Right renal cortex interstitium (tissue), 3 donors: Measurements from ENCODE around the gene C7orf57. TPM values are rescaled to one million over a fixed set of nuclear protein-coding genes. Genes with fewer than 3 reads are reported as not detected.
A peak's percentile ranks its signal among the peaks of the same experiment; 100 is the strongest.

Experiments used
- DNase-seq, 3 donors: peaks; one replicate each; pipeline ENCODE4 v3.0.0-alpha.2; 2013; ENCODE audit warnings: low read depth in 3 of 3, low spot score in 2 of 3
- polyA plus RNA-seq, 3 donors: library from polyadenylated mRNA; unstranded; fragments of 120-200 nt; gene quantifications; one replicate each; pipeline ENCODE4 v1.2.1, GENCODE V29; 2013; ENCODE audit not compliant: insufficient read length in 3 of 3

The C7orf57 gene
- polyA plus RNA-seq, 3 donors, result 0.47 to 0.67 (median 0.50) TPM

DNA sequence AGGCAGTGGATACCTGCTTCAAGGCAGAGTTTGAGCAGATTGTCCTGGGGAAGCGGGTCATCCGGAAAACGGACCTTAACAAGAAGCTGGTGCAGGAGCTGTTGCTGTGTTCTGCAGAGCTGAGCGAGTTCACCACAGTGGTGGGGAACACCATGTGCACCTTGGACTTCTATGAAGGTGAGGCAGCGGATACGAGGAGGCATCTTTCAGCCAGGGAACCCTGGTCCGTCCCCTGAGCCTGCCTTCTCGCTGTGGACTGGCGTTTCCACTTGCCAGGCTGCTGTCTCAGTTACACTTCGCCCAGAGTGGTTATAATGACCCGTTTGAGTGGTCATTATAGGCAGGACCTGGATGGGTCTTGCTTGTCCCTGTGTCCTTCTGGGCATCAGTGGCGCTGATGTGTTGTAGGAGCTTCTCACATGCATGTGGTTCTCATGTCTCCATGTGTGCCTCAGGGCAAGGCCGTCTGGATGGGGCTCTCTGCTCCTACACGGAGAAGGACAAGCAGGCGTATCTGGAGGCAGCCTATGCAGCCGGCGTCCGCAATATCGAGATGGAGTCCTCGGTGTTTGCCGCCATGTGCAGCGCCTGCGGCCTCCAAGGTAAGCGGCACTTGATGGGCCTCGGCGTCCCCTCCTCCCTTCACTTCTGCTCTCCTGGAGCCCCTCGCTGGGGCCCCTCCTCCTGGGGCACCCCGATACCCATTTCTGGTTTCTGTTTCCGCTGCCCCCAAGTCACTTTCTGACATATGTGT, 71.7 kb downstream of the C7orf57 start:
- no peak for DNase-seq

DNA sequence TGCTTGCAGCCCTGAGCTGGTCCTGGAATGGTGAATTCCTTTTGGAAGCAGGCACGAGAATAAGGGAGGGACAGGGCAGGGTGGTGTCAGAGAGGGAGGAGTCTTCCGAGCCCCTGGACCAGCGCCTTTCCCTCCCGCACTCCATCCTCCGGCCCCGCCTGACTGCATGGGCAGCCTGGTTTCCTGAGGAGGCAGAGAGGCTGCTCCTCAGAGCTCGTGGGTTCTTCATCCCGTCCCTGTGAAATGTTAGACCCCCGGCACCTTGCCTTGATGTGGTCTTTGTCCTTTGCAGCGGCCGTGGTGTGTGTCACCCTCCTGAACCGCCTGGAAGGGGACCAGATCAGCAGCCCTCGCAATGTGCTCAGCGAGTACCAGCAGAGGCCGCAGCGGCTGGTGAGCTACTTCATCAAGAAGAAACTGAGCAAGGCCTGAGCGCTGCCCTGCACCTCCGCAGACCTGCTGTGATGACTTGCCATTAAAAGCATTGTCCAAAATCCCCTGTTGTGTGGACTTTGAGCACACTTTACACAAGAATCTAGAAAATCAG, 72.7 kb downstream of the C7orf57 start:
- DNase-seq, result no peak

GRCh38 chr7:48108959-48109847, 73.9 kb downstream of the C7orf57 start:
- no peak for DNase-seq

GRCh38 chr7:48109848-48110663, 74.7 kb downstream of the C7orf57 start:
- DNase-seq, result peak in 1 of 3 donors; percentile 43

- no peak for DNase-seq
These were observed 75.5 kb downstream of the C7orf57 start for GRCh38 chr7:48110868-48111267.

Other genes with a start within 250 kb of the C7orf57 start
- under 1 TPM; 0.17 to 0.25 (median 0.21) TPM for gene PKD1L1, start 87.1 kb upstream of the C7orf57 start, polyA plus RNA-seq
- 10 to 100 TPM; 18.2 to 20.3 (median 19.1) TPM for gene HUS1, start 55.9 kb upstream of the C7orf57 start, polyA plus RNA-seq
- under 1 TPM in 2 of 3 donors, not detected in 1; 0.11 to 0.37 TPM for gene SUN3, start 6.4 kb upstream of the C7orf57 start, polyA plus RNA-seq
- gene UPP1, start 53.7 kb downstream of the C7orf57 start, polyA plus RNA-seq, result 10 to 100 TPM; 10.9 to 13.0 (median 10.9) TPM
- under 1 TPM; 0.53 to 0.86 (median 0.69) TPM for gene ABCA13, start 135.9 kb downstream of the C7orf57 start, polyA plus RNA-seq